Liver (tissue), 3 donors: ENCODE measurements around the gene HRH2.

Source experiments
- EGR1 ChIP-seq, 2 donors: IDR thresholded peaks; 2 replicates each; pipeline ENCODE4 v1.6.1; 2016 to 2018; ENCODE audit warnings: antibody characterized with exemption in 2 of 2, low read depth in 2 of 2
- JUND ChIP-seq, 2 donors: IDR thresholded peaks; 2 replicates each; pipeline ENCODE4 v1.6.1; 2016; ENCODE audit warnings: antibody characterized with exemption in 2 of 2
- NR2F2 ChIP-seq: IDR thresholded peaks from 2 replicates; pipeline ENCODE4 v1.6.1; 2016; ENCODE audit warnings: antibody characterized with exemption
- RAD21 ChIP-seq, 2 donors: IDR thresholded peaks; 2 replicates each; pipeline ENCODE4 v1.6.1; 2016; ENCODE audit warnings: antibody characterized with exemption in 2 of 2, mild to moderate bottlenecking in 2 of 2
- YY1 ChIP-seq: IDR thresholded peaks from 2 replicates; pipeline ENCODE4 v1.6.1; 2016; ENCODE audit warnings: antibody characterized with exemption, mild to moderate bottlenecking
- TF ChIP-seq, protein P1 (sequence below): fragments of 150-350 bp; IDR thresholded peaks from 2 replicates; pipeline ENCODE4 v1.5.1; 2017; ENCODE audit warnings: improper control_type of control experiment, low read depth, low read length; ENCODE audit not compliant: missing input control
- TF ChIP-seq, protein P2 (sequence below): IDR thresholded peaks from 2 replicates; pipeline ENCODE4 v1.6.1; 2016; ENCODE audit warnings: antibody characterized with exemption
- donor health status: healthy.
- donor health status: healthy.

DNA sequence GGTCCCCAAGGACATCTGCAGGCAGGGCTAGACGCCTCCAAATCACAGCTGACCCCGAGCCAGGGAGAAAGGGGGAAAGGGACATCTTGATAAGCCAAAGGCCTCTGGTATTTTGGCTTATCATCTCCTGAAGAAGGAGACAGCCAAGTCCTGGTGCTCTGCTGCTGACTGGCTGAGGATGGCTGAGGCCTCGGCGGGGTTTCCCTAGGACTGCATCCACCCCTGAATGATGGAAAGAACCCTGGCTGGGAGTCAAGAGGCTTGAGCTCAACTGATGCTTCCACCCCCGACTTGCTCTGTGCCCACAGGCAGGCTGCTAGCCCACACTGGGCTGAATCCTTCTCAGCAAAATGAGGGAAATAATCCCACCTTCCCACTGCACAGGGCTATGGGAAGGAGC lies 30.9 kb upstream of the HRH2 start:
- TF ChIP-seq, protein P1, sequence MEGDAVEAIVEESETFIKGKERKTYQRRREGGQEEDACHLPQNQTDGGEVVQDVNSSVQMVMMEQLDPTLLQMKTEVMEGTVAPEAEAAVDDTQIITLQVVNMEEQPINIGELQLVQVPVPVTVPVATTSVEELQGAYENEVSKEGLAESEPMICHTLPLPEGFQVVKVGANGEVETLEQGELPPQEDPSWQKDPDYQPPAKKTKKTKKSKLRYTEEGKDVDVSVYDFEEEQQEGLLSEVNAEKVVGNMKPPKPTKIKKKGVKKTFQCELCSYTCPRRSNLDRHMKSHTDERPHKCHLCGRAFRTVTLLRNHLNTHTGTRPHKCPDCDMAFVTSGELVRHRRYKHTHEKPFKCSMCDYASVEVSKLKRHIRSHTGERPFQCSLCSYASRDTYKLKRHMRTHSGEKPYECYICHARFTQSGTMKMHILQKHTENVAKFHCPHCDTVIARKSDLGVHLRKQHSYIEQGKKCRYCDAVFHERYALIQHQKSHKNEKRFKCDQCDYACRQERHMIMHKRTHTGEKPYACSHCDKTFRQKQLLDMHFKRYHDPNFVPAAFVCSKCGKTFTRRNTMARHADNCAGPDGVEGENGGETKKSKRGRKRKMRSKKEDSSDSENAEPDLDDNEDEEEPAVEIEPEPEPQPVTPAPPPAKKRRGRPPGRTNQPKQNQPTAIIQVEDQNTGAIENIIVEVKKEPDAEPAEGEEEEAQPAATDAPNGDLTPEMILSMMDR: no peak
- TF ChIP-seq YY1 (no peak), RAD21 (IDR thresholded peaks at IDR 0.05) (no peak), JUND (IDR thresholded peaks at IDR 0.05) (no peak), EGR1 (IDR thresholded peaks at IDR 0.05; ENCODE audit: low read depth in 2 of 2) (no peak), NR2F2 (no peak)
- TF ChIP-seq, protein P2, sequence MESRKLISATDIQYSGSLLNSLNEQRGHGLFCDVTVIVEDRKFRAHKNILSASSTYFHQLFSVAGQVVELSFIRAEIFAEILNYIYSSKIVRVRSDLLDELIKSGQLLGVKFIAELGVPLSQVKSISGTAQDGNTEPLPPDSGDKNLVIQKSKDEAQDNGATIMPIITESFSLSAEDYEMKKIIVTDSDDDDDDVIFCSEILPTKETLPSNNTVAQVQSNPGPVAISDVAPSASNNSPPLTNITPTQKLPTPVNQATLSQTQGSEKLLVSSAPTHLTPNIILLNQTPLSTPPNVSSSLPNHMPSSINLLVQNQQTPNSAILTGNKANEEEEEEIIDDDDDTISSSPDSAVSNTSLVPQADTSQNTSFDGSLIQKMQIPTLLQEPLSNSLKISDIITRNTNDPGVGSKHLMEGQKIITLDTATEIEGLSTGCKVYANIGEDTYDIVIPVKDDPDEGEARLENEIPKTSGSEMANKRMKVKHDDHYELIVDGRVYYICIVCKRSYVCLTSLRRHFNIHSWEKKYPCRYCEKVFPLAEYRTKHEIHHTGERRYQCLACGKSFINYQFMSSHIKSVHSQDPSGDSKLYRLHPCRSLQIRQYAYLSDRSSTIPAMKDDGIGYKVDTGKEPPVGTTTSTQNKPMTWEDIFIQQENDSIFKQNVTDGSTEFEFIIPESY: no peak
